Psoas muscle (tissue), 8 donors: ENCODE measurements around the gene ETV7. TPM values are rescaled to one million over a fixed set of nuclear protein-coding genes. Genes with fewer than 3 reads are reported as not detected.
A peak's percentile ranks its signal among the peaks of the same experiment; 100 is the strongest.

ENCODE experiments used
- ATAC-seq, 4 donors: fragments of 200-7000 bp; cut with Tn5 transposase; one replicate each; pipeline ENCODE4 v1.9.1; 2020; ENCODE audit warnings: moderate library complexity in 3 of 4, mild to moderate bottlenecking in 2 of 4
- DNase-seq, 2 donors: peaks; one replicate each; pipeline ENCODE4 v3.0.0-alpha.2; 2020
- H3K27ac ChIP-seq: fragments of 200-600 bp; one replicate; pipeline ENCODE4 v1.8.0; 2022
- H3K27me3 ChIP-seq, 3 donors: fragments of 200-600 bp in 1 of 3; one replicate each; pipeline versions ENCODE4 v1.6.1 to v1.8.0; 2013 to 2022; ENCODE audit warnings: low read length in 2 of 3, mild to moderate bottlenecking in 2 of 3, moderate library complexity in 1 of 3; ENCODE audit not compliant: insufficient read depth in 3 of 3
- H3K36me3 ChIP-seq, 2 donors: fragments of 200-600 bp in 1 of 2; one replicate each; pipeline versions ENCODE4 v1.6.1 to v1.8.0; 2013 to 2022; ENCODE audit warnings: low read depth in 1 of 2, mild to moderate bottlenecking in 1 of 2, moderate library complexity in 1 of 2; ENCODE audit not compliant: insufficient read depth in 1 of 2
- H3K4me1 ChIP-seq: fragments of 200-600 bp; one replicate; pipeline ENCODE4 v1.8.0; 2022
- H3K4me3 ChIP-seq: fragments of 200-600 bp; one replicate; pipeline ENCODE4 v1.8.0; 2022; ENCODE audit warnings: mild to moderate bottlenecking
- H3K9me3 ChIP-seq: fragments of 200-600 bp; one replicate; pipeline ENCODE4 v1.8.0; 2022
- CTCF ChIP-seq: fragments of 200-600 bp; IDR thresholded peaks from one replicate; pipeline ENCODE4 v1.8.0; 2022; ENCODE audit warnings: antibody characterized with exemption
- WGBS, 3 donors: extraction: QIAGEN DNeasy Blood & Tissue Kit; methylation state at CpG; one replicate each; pipeline versions ENCODE4 v1.1.6 to v1.1.7; 2013; 5-methylcytosine and 5-hydroxymethylcytosine counted together
- intact Hi-C, 2 donors: fragments of 100-400 bp; cut with DNase I; formaldehyde crosslinking; loops; one replicate each; pipeline versions ENCODE4 v1.11.0 to v1.14.2; 2022
- polyA plus RNA-seq, 3 donors: library from polyadenylated mRNA; stranded (reverse); fragments of 200-250 nt; gene quantifications; one replicate each; pipeline ENCODE4 v1.2.3, GENCODE V29; 2013
- total RNA-seq, 4 donors: library from RNA; stranded (reverse); fragmentation: NEBNext Ultra II Directional in 2 of 4; extraction: Animal tissue kit (Norgen Biotek cat#: 25700) in 2 of 4; gene quantifications; one replicate each; pipeline versions ENCODE4 v1.2.1 to v1.2.4, GENCODE V29; 2021 to 2023
- donor health status: healthy with polysubstance abuse.
- donor health status: DM: no; HTN: no; CAD: no; lungs with moderate emphysema.
- donor health status: Bipolar disorder and iron deficiency.
- donor health status: healthy.
- donor health status: DM: yes; HTN: yes; CAD: no.
- donor health status: DM: no; HTN: no; CAD: no.
- donor health status: DM: no; HTN: no; CAD: no.
- donor health status: DM: yes; HTN: yes; CAD: no.

ETV7 gene
- total and polyA plus RNA-seq, 7 donors = 0.06 to 0.09 TPM; not detected in 5

- H3K27me3 ChIP-seq = no peaks in the 10 kb centered on the region
- intact Hi-C loops = no loop called here
- WGBS, 3 donors = 79 to 89% (median 87%) methylated on average over 2 of the region's 2 CpGs
- DNase-seq = no peak
- no peak overlapping the region for H3K27ac ChIP-seq
- no peaks in the 10 kb centered on the region for H3K9me3 ChIP-seq
- H3K4me1 ChIP-seq = no peaks in the 10 kb centered on the region
- no peaks in the 10 kb centered on the region for H3K36me3 ChIP-seq
- no peak for TF ChIP-seq CTCF
- no peak for ATAC-seq
- no peak overlapping the region for H3K4me3 ChIP-seq
Measured at GRCh38 chr6:36430351-36430750, 42.9 kb upstream of the ETV7 start.

GRCh38 chr6:36428911-36429310 lies 41.4 kb upstream of the ETV7 start:
- peaks cover under 1% of the 10 kb centered on the region for H3K4me1 ChIP-seq
- H3K27ac ChIP-seq = no peak overlapping the region
- ATAC-seq (peak in 1 of 4 donors; percentile 35), DNase-seq (no peak)
- H3K9me3 ChIP-seq = no peaks in the 10 kb centered on the region
- H3K27me3 ChIP-seq = no peaks in the 10 kb centered on the region
- no peaks in the 10 kb centered on the region for H3K36me3 ChIP-seq
- WGBS, 3 donors = 47 to 95% (median 62%) methylated on average over 4 of the region's 4 CpGs
- H3K4me3 ChIP-seq = no peak overlapping the region
- intact Hi-C loops = loop anchor here in 1 of 2 donors (10.0 kb wide), 2 partner anchors 116 to 326 kb away; partner anchors contain the start of gene STK38
- no peak for TF ChIP-seq CTCF

GRCh38 chr6:36426622-36427021 lies 39.2 kb upstream of the ETV7 start:
- Histone ChIP-seq H3K27ac (no peak overlapping the region), H3K4me1 (peaks cover 12% of the 10 kb centered on the region), H3K9me3 (no peaks in the 10 kb centered on the region), H3K27me3 (no peaks in the 10 kb centered on the region), H3K36me3 (no peaks in the 10 kb centered on the region), H3K4me3 (no peak overlapping the region)
- 80 to 91% (median 91%) methylated on average over 3 of the region's 3 CpGs for WGBS, 3 donors
- no peak for TF ChIP-seq CTCF
- ATAC-seq (no peak), DNase-seq (no peak)
- intact Hi-C loops = loop anchor here in 1 of 2 donors (10.0 kb wide), 2 partner anchors 118 to 328 kb away; partner anchors contain the start of gene STK38

- peak; percentile 99 for DNase-seq
- Histone ChIP-seq H3K27ac (peak overlapping the region; percentile 83), H3K27me3 (no peaks in the 10 kb centered on the region), H3K4me3 (peak overlapping the region; percentile 69), H3K36me3 (no peaks in the 10 kb centered on the region), H3K9me3 (no peaks in the 10 kb centered on the region), H3K4me1 (peaks cover 12% of the 10 kb centered on the region)
- peak; percentile 99 to 100 (median 100) for ATAC-seq
- intact Hi-C loops = loop anchor here (1.0 to 10.0 kb wide), 4 partner anchors 20 to 332 kb away; partner anchors contain the start of genes KCTD20 (in 1 of the 2), PXT1 (in 1 of the 2) and STK38 (in 1 of the 2)
- 0% methylated on average over 49 to 51 of the region's 51 CpGs for WGBS, 3 donors
- peak; percentile 59 for TF ChIP-seq CTCF
Measured at GRCh38 chr6:36423101-36423824, 35.8 kb upstream of the ETV7 start.
